Esophagus squamous epithelium (tissue), 4 donors: ENCODE measurements around the gene ADAMTS14.

Experiments used
- CTCF ChIP-seq, 6 experiments: fragments of 450-650 bp in 4 of 6; fragments of 200-600 bp in 2 of 6; sonication (generic) in 2 of 6; IDR thresholded peaks; one replicate each; pipeline ENCODE4 v1.5.1; 2016 to 2019; ENCODE audit warnings: antibody characterized with exemption in 6 of 6, mild to moderate bottlenecking in 4 of 6, moderate library complexity in 4 of 6
- POLR2A ChIP-seq, 4 donors: fragments of 450-650 bp; IDR thresholded peaks; one replicate each; pipeline ENCODE4 v1.6.1; 2017; ENCODE audit warnings: antibody characterized with exemption in 4 of 4, mild to moderate bottlenecking in 4 of 4, moderate library complexity in 3 of 4

- no peak for TF ChIP-seq POLR2A (IDR thresholded peaks at IDR 0.05)
- peak in 2 of 6 experiments; percentile 9 to 30 for TF ChIP-seq CTCF (IDR thresholded peaks at IDR 0.05)
Measured at GRCh38 chr10:70761031-70761601, 88.8 kb downstream of the ADAMTS14 start.
